Neural cell (in vitro differentiated cells): ENCODE data around the gene RNU7-1. TPM values are rescaled to one million over a fixed set of nuclear protein-coding genes. Genes with fewer than 3 reads are reported as not detected.

Source experiments
- H2AFZ ChIP-seq: fragments of 200-600, 300-800 bp; sonication (generic), shearing (Covaris generic); 2 replicates; pipeline ENCODE4 v1.6.0; 2014; ENCODE audit warnings: low read depth, mild to moderate bottlenecking, antibody characterized with exemption, low read length, moderate library complexity
- H3F3A ChIP-seq: fragments of 200-600 bp; shearing (Covaris generic); 2 replicates; pipeline ENCODE4 v1.6.1; 2016; ENCODE audit warnings: mild to moderate bottlenecking, moderate library complexity, mixed read lengths, antibody characterized with exemption, low read length; ENCODE audit not compliant: insufficient read depth, poor library complexity, severe bottlenecking
- H3K27ac ChIP-seq: fragments of 200-600, 300-800 bp; sonication (generic), shearing (Covaris generic); 2 replicates; pipeline ENCODE4 v1.5.1; 2014; ENCODE audit warnings: mild to moderate bottlenecking, low read length, moderate library complexity
- H3K27me3 ChIP-seq: fragments of 300-800, 200-600 bp; sonication (generic), shearing (Covaris generic); 2 replicates; pipeline ENCODE4 v1.6.0; 2014; ENCODE audit warnings: mild to moderate bottlenecking, low read depth, low read length, moderate library complexity; ENCODE audit not compliant: insufficient read depth
- H3K36me3 ChIP-seq: fragments of 300-800, 200-600 bp; sonication (generic), shearing (Covaris generic); 2 replicates; pipeline ENCODE4 v1.5.1; 2014; ENCODE audit warnings: mild to moderate bottlenecking, antibody characterized with exemption, low read length, moderate library complexity; ENCODE audit not compliant: insufficient read depth
- H3K4me2 ChIP-seq: fragments of 300-800, 200-600 bp; sonication (generic), shearing (Covaris generic); 2 replicates; pipeline ENCODE4 v1.6.0; 2014; ENCODE audit warnings: mild to moderate bottlenecking, low read length
- H3K4me3 ChIP-seq: fragments of 300-800, 200-600 bp; sonication (generic), shearing (Covaris generic); 2 replicates; pipeline ENCODE4 v1.5.1; 2014; ENCODE audit warnings: mild to moderate bottlenecking, low read length, moderate library complexity
- H3K79me2 ChIP-seq: fragments of 200-600 bp; shearing (Covaris generic); replicated peaks from 2 replicates; pipeline ENCODE4 v1.6.0; 2014; ENCODE audit warnings: mild to moderate bottlenecking, low read length, moderate library complexity; ENCODE audit not compliant: insufficient read depth
- H3K9ac ChIP-seq: fragments of 300-800, 200-600 bp; sonication (generic), shearing (Covaris generic); 2 replicates; pipeline ENCODE4 v1.6.1; 2016; ENCODE audit warnings: mild to moderate bottlenecking, low read length, mixed read lengths
- H3K9me2 ChIP-seq: fragments of 200-600 bp; shearing (Covaris generic); 2 replicates; pipeline ENCODE4 v1.6.1; 2016; ENCODE audit warnings: mild to moderate bottlenecking, low read length, mixed read lengths; ENCODE audit not compliant: insufficient read depth
- H3K9me3 ChIP-seq: fragments of 200-600, 300-800 bp; sonication (generic), shearing (Covaris generic); 2 replicates; pipeline ENCODE4 v1.6.1; 2016; ENCODE audit warnings: mild to moderate bottlenecking, mixed run types, low read length, moderate library complexity, mixed read lengths
- H4K20me1 ChIP-seq: fragments of 200-600 bp; shearing (Covaris generic); 2 replicates; pipeline ENCODE4 v1.6.1; 2016; ENCODE audit warnings: mild to moderate bottlenecking, mixed run types; ENCODE audit not compliant: insufficient read depth
- CTCF ChIP-seq: fragments of 450-650 bp; IDR thresholded peaks from 2 replicates; pipeline ENCODE4 v1.5.1; 2014; ENCODE audit warnings: antibody characterized with exemption, mild to moderate bottlenecking, moderate library complexity; ENCODE audit not compliant: poor library complexity, severe bottlenecking
- EP300 ChIP-seq: fragments of 450-650 bp; conservative IDR thresholded peaks from 2 replicates; pipeline ENCODE4 v1.6.1; 2014; ENCODE audit warnings: antibody characterized with exemption, mild to moderate bottlenecking, moderate library complexity; ENCODE audit not compliant: poor library complexity, severe bottlenecking
- EZH2 ChIP-seq: fragments of 200-600, 300-800 bp; shearing (Covaris generic), sonication (generic); IDR thresholded peaks from 2 replicates; pipeline ENCODE4 v1.6.1; 2014; ENCODE audit warnings: antibody characterized with exemption, low read length, borderline replicate concordance, mild to moderate bottlenecking; ENCODE audit not compliant: insufficient read depth, poor library complexity, severe bottlenecking
- MXI1 ChIP-seq: fragments of 450-650 bp; conservative IDR thresholded peaks from 2 replicates; pipeline ENCODE4 v1.6.1; 2014; ENCODE audit warnings: antibody characterized with exemption, mild to moderate bottlenecking; ENCODE audit not compliant: poor library complexity, severe bottlenecking
- POLR2AphosphoS5 ChIP-seq: IDR thresholded peaks from 2 replicates; pipeline ENCODE4 v1.6.1; 2012
- RAD21 ChIP-seq: fragments of 450-650 bp; conservative IDR thresholded peaks from 2 replicates; pipeline ENCODE4 v1.6.1; 2014; ENCODE audit warnings: antibody characterized with exemption, mild to moderate bottlenecking, moderate library complexity
- REST ChIP-seq: IDR thresholded peaks from 2 replicates; pipeline ENCODE4 v1.6.1; 2012; ENCODE audit warnings: borderline replicate concordance
- SMC3 ChIP-seq: fragments of 450-650 bp; conservative IDR thresholded peaks from 2 replicates; pipeline ENCODE4 v1.6.1; 2014; ENCODE audit warnings: antibody characterized with exemption, mild to moderate bottlenecking, moderate library complexity; ENCODE audit not compliant: poor library complexity
- TAF1 ChIP-seq: IDR thresholded peaks from 2 replicates; pipeline ENCODE4 v1.6.1; 2012; ENCODE audit warnings: low read depth
- polyA plus RNA-seq: library from polyadenylated mRNA; depleted of rRNA; stranded (reverse); fragments of >200 nt; gene quantifications from 2 replicates; pipeline ENCODE4 v1.2.3, GENCODE V29; 2014

RNU7-1 gene
- polyA plus RNA-seq, 1 donor from 2014 or later = not detected

- Histone ChIP-seq H3F3A (no peaks in the 10 kb centered on the region), H3K36me3 (no peaks in the 10 kb centered on the region), H3K27ac (no peak overlapping the region), H2AFZ (no peak overlapping the region), H4K20me1 (no peaks in the 10 kb centered on the region), H3K79me2 (no peaks in the 10 kb centered on the region), H3K9me2 (no peaks in the 10 kb centered on the region), H3K4me3 (no peak overlapping the region), H3K9ac (no peak overlapping the region), H3K27me3 (no peaks in the 10 kb centered on the region), H3K9me3 (no peaks in the 10 kb centered on the region), H3K4me2 (no peak overlapping the region)
- TF ChIP-seq SMC3 (no peak), CTCF (no peak), MXI1 (no peak), EZH2 (no peak), REST (no peak), RAD21 (no peak), TAF1 (no peak), POLR2AphosphoS5 (no peak), EP300 (no peak)
Observed at GRCh38 chr12:6959805-6960592, 16.4 kb downstream of the RNU7-1 start.

- Histone ChIP-seq H4K20me1 (no peaks in the 10 kb centered on the region), H3K4me2 (no peak overlapping the region), H3K9ac (no peak overlapping the region), H3K27me3 (no peaks in the 10 kb centered on the region), H3K9me3 (no peaks in the 10 kb centered on the region), H3K27ac (no peak overlapping the region), H3K4me3 (no peak overlapping the region), H3K79me2 (no peaks in the 10 kb centered on the region), H2AFZ (no peak overlapping the region), H3K9me2 (no peaks in the 10 kb centered on the region), H3K36me3 (no peaks in the 10 kb centered on the region), H3F3A (no peaks in the 10 kb centered on the region)
- no peak for TF ChIP-seq MXI1
- no peak for TF ChIP-seq RAD21
- TF ChIP-seq EZH2 = no peak
- no peak for TF ChIP-seq REST
- TF ChIP-seq TAF1 = no peak
- TF ChIP-seq SMC3 = no peak
- TF ChIP-seq EP300 = no peak
- TF ChIP-seq CTCF = no peak
- TF ChIP-seq POLR2AphosphoS5 = no peak
Observed at GRCh38 chr12:6960593-6961277, 17.1 kb downstream of the RNU7-1 start.
